ENCODE data around the gene LY9.

DNA sequence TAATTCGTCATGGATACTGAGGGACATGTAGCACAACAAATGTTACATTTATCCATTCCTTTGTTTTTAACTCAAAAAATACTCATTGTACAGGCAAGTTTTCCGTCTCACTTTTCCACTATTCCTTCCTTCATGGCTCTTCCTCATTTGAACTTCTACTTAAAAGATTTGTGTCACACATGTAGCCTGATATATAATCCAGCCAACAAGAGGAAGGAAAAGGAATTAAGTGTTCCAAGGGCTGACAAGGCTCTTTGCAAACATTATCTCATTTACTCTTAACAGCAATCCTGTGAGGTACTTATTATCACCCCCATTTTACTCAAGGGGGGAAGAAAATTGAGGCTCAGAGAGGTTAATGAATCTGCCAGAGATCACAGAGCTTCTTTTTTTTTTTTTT is 43.8 kb downstream of the LY9 start:
- TF ChIP-seq, protein P1, sequence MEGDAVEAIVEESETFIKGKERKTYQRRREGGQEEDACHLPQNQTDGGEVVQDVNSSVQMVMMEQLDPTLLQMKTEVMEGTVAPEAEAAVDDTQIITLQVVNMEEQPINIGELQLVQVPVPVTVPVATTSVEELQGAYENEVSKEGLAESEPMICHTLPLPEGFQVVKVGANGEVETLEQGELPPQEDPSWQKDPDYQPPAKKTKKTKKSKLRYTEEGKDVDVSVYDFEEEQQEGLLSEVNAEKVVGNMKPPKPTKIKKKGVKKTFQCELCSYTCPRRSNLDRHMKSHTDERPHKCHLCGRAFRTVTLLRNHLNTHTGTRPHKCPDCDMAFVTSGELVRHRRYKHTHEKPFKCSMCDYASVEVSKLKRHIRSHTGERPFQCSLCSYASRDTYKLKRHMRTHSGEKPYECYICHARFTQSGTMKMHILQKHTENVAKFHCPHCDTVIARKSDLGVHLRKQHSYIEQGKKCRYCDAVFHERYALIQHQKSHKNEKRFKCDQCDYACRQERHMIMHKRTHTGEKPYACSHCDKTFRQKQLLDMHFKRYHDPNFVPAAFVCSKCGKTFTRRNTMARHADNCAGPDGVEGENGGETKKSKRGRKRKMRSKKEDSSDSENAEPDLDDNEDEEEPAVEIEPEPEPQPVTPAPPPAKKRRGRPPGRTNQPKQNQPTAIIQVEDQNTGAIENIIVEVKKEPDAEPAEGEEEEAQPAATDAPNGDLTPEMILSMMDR (IDR thresholded peaks at IDR 0.05) = no peak
- TF ChIP-seq POLR2A (IDR thresholded peaks at IDR 0.05) (no peak), POLR2AphosphoS5 (IDR thresholded peaks at IDR 0.05) (no peak), EP300 (IDR thresholded peaks at IDR 0.05) (no peak)

Data from suprapubic skin (tissue), 4 donors.